GM19452 (cell line): ENCODE measurements around the gene PRDM8.
A peak's percentile ranks its signal among the peaks of the same experiment; 100 is the strongest.

Experiments used
- ATAC-seq: cut with Tn5 transposase; IDR thresholded peaks from one replicate; pipeline ENCODE4 v1.9.1; 2021; ENCODE audit not compliant: unreplicated experiment

Gene PRDM8

DNA sequence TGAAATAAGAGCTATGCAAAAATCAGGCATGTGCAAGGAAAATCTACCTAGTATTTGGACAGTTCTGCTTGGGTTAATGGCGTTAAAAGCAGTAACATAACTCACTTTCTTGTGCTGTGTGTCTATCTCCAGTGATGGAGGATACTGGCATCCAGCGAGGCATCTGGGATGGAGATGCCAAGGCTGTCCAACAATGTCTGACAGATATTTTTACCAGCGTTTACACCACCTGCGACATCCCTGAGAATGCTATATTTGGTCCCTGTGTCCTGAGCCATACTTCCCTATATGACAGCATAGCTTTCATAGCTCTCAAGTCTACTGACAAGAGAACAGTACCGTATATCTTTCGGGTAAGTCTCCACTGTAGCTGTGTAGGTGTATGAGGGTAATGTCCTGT is 2.6 kb downstream of the PRDM8 start:
- ATAC-seq: no peak

DNA sequence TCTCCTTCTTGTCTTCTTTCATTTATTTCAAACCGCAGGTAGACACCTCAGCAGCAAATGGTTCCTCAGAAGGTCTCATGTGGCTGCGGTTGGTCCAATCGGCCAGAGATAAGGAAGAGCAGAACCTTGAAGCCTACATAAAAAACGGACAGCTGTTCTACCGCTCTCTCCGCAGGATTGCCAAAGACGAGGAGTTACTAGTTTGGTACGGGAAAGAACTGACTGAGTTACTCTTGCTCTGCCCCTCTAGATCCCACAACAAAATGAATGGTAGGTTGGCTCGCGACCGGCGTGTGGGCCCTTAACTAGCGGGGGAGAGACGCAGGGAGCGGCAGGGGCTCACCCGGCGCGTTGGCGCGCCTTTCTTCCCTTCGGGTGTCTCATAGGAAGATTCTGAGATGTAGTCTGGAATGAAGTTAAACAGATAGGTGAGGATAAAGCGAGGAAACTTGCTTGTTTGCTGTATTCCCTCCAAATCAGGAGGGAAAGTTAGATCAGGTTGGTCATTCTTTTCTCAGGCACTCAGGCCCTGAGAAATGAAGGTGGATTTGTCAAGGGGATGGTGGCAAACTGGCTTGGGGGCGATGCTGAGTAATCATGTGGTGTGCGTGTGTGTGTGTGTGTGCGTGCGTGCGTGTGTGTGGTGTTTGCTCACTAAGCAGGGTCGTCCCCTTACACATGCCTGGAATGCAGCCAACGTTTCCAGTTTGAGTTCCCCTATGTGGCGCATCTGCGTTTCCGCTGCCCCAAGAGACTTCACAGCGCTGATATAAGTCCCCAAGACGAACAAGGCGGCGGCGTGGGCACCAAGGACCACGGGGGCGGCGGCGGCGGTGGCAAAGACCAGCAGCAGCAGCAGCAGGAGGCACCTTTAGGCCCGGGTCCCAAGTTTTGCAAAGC is 4.2 kb downstream of the PRDM8 start:
- ATAC-seq: no peak

- ATAC-seq: peak; percentile 74
These were observed 4.9 kb downstream of the PRDM8 start for GRCh38 chr4:80202190-80202711.

DNA sequence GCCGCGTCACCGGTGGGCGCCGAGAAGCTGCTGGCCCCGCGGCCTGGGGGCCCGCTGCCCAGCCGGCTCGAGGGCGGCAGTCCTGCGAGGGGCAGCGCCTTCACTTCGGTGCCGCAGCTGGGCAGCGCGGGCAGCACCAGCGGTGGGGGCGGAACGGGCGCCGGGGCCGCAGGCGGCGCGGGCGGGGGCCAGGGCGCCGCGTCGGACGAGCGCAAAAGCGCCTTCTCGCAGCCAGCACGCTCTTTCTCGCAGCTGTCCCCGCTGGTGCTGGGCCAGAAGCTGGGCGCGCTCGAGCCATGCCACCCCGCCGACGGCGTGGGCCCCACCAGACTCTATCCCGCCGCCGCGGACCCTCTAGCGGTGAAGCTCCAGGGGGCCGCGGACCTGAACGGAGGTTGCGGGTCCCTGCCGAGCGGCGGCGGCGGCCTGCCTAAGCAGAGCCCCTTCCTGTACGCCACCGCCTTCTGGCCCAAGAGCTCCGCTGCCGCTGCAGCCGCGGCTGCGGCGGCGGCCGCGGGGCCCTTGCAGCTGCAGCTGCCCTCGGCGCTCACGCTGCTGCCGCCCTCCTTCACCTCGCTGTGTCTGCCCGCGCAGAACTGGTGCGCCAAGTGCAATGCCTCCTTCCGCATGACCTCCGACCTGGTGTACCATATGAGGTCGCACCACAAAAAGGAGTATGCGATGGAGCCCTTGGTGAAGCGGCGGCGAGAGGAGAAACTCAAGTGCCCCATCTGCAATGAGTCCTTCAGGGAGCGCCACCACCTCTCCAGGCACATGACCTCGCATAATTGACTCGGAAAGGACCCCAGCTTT is 5.6 kb downstream of the PRDM8 start:
- peak; percentile 55 for ATAC-seq

GRCh38 chr4:80204433-80205011 is 7.2 kb downstream of the PRDM8 start:
- ATAC-seq: no peak

- no peak for ATAC-seq
These were observed 8.8 kb downstream of the PRDM8 start for GRCh38 chr4:80206111-80206510.

DNA sequence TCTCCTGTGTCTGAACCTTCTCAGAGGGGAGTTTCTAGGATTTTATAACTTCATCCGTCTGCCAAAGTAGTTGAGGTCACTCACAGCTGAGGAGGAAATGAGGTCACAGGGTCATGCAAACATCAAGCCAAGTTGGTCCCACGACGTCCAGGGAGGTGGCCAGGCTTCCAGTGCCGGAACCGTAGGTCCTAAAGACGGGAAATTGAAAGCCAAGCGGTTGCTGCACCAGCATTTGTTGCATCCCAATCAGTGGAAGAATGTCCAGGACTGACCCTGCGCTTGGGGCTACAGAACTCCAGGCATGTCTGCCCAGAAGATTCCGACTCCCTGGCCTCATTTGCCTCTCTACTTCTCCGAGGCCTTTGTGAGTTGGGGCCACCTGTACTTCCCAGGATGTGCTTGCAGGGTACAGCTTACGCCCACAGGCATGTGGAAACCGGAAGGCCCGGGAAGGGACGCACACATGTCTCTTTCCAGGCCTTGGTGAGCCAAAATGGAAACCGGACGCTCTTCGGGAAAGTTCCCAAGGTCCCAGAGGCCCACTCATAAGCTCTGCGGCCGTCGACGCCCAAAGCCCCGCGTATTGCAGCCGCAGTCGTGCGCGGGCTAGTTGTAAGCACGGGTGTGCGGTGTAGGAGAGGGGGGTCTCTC is 9.3 kb downstream of the PRDM8 start:
- no peak for ATAC-seq

DNA sequence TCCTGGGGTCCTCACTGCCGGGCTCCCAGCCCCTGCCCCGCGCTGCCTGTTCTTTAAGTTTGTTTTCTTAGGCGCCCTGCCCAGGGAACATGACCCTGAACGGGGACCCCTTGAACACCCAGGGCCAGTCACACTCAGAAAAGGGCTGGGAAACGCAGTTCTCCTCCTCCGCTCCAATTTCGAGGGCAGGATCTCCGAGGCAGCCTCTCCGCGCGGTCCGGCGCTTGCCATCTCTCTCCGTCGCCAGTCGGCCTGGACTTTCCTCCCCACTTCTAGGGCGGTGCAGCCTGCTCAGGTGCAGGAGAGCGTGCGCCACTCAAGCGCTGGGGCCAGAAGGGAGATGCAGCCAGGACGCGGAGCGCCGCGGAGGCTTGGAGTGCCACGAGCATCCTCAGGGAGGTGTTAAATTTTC is 9.9 kb downstream of the PRDM8 start:
- ATAC-seq: no peak

GRCh38 chr4:80207664-80208063 is 10.4 kb downstream of the PRDM8 start:
- ATAC-seq: no peak

- no peak for ATAC-seq
These were observed 11.5 kb downstream of the PRDM8 start for GRCh38 chr4:80208610-80209339.

DNA sequence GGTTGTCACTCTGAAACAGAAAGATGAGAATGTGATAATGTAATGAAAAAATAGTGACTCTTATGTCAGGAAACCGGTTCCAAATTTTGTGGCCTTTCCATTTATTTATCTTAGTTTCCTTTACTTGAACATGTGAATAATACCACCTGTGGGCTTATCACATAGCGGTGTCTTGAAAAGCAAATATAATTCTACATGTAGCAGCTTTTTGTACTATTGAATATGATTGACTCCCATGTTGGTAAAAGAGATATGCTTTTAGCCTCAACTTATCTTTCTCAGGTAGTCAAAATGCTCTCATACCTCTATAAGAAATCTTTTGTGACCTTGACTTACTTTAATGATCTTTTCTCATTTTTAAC is 12.0 kb downstream of the PRDM8 start:
- no peak for ATAC-seq

DNA sequence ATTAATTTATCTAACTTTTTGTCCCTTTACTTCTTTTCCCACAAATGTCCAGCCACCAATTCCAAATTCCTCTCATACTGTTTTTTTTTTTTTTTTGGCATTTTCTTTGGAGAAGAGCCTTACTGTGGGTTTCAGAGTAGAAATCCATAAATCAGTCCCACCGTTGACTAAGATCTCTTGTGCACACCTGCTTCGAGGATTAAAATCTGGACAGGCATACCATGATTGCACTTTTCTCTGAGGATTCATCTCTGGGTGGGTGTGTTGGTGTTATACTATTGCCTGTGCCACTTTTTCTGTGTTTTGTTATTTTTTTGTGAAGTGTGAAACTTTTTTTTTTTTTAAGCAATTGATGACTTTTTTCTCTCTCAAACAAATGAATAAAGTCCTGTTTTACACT is 13.2 kb downstream of the PRDM8 start:
- ATAC-seq: no peak

GRCh38 chr4:80213117-80213815 is 16.0 kb downstream of the PRDM8 start:
- no peak for ATAC-seq

GRCh38 chr4:80215449-80216052 is 18.2 kb downstream of the PRDM8 start:
- no peak for ATAC-seq

- no peak for ATAC-seq
These were observed 18.9 kb downstream of the PRDM8 start for GRCh38 chr4:80216100-80216761.

- ATAC-seq: no peak
These were observed 22.2 kb downstream of the PRDM8 start for GRCh38 chr4:80219301-80220025.

GRCh38 chr4:80220711-80221110 is 23.4 kb downstream of the PRDM8 start:
- no peak for ATAC-seq

- ATAC-seq: no peak
These were observed 23.9 kb downstream of the PRDM8 start for GRCh38 chr4:80221161-80221560.
